Endothelial cell of umbilical vein (primary cell): Measurements from ENCODE around the gene PYURF. TPM values are rescaled to one million over a fixed set of nuclear protein-coding genes. Genes with fewer than 3 reads are reported as not detected.
A peak's percentile ranks its signal among the peaks of the same experiment; 100 is the strongest.

Experiments
- BruUV-seq: library from RNA; stranded (reverse); fragments of 400-500 nt; replicated peaks from 2 replicates; lab custom pipeline; 2021; lab: Mats Ljungman, UMichigan
- CTCF ChIA-PET: fragments of 300-600, 350-600 bp; sonication (Branson Sonifier 250); formaldehyde crosslinking; loops from one replicate; lab custom pipeline; 2021; ENCODE audit warnings: antibody characterized with exemption, inconsistent platforms; lab: Charles Lee
- POLR2A ChIA-PET: fragments of 300-600, 350-600 bp; sonication (Branson Sonifier 250); formaldehyde crosslinking; loops from one replicate; lab custom pipeline; 2021; ENCODE audit warnings: antibody characterized with exemption, inconsistent platforms; lab: Charles Lee
- DNase-seq: peaks from one replicate; pipeline ENCODE4 v3.0.0-alpha.2; 2011; ENCODE audit warnings: low read depth, low spot score
- FAIRE-seq: peaks from 2 replicates; lab custom pipeline; 2011; peaks lifted over from hg19 to GRCh38; lab: Jason Lieb, UNC
- H2AFZ ChIP-seq: 2 replicates; pipeline ENCODE4 v1.6.0; 2012; ENCODE audit warnings: low read depth, low read length, control low read depth, inconsistent platforms
- H3K27ac ChIP-seq: 2 replicates; pipeline ENCODE4 v1.5.1; 2011; ENCODE audit warnings: low read depth, mild to moderate bottlenecking, control low read depth, low read length, moderate library complexity; ENCODE audit not compliant: insufficient read depth
- H3K27me3 ChIP-seq, 2 experiments: 2 replicates each; pipeline versions ENCODE4 v1.6.0 to v1.6.1; 2011; ENCODE audit warnings: low read length in 2 of 2, mixed read lengths in 1 of 2; ENCODE audit not compliant: control insufficient read depth in 2 of 2, insufficient read depth in 2 of 2
- H3K36me3 ChIP-seq, 2 experiments: 2 replicates in 1 of 2; 3 replicates in 1 of 2; pipeline ENCODE4 v1.5.1; 2011; ENCODE audit warnings: low read length in 2 of 2, mild to moderate bottlenecking in 1 of 2, moderate library complexity in 1 of 2; ENCODE audit not compliant: control insufficient read depth in 2 of 2, insufficient read depth in 2 of 2; ENCODE audit errors: extremely low read depth in 1 of 2
- H3K4me1 ChIP-seq: 3 replicates; pipeline ENCODE4 v1.5.1; 2011; ENCODE audit warnings: mild to moderate bottlenecking, low read length; ENCODE audit not compliant: control insufficient read depth, insufficient read depth; ENCODE audit errors: extremely low read depth
- H3K4me2 ChIP-seq: 2 replicates; pipeline ENCODE4 v1.6.1; 2011; ENCODE audit warnings: low read length, control low read depth, mixed read lengths; ENCODE audit not compliant: insufficient read depth
- H3K4me3 ChIP-seq, 3 experiments: fragments of 200-600 bp in 1 of 3; sonication (generic), shearing (Covaris generic) in 1 of 3; replicated peaks in 1 of 3; 2 replicates each; pipeline ENCODE4 v1.5.1; 2011 to 2016; ENCODE audit warnings: control low read depth in 3 of 3, low read length in 3 of 3, mild to moderate bottlenecking in 2 of 3, inconsistent platforms in 1 of 3, low read depth in 1 of 3, moderate library complexity in 1 of 3; ENCODE audit not compliant: insufficient read depth in 1 of 3
- H3K79me2 ChIP-seq: 2 replicates; pipeline ENCODE4 v1.6.0; 2012; ENCODE audit warnings: low read length, inconsistent platforms; ENCODE audit not compliant: control insufficient read depth, insufficient read depth
- H3K9ac ChIP-seq: replicated peaks from 2 replicates; pipeline ENCODE3; 2011; ENCODE audit warnings: low read length, control low read depth; ENCODE audit not compliant: insufficient read depth; ENCODE audit errors: extremely low read depth
- H3K9me1 ChIP-seq: replicated peaks from 3 replicates; pipeline ENCODE4 v1.6.0; 2011; ENCODE audit warnings: mild to moderate bottlenecking, low read length; ENCODE audit not compliant: control insufficient read depth, insufficient read depth; ENCODE audit errors: extremely low read depth
- H3K9me3 ChIP-seq: replicated peaks from 2 replicates; pipeline ENCODE4 v1.5.1; 2012; ENCODE audit warnings: low read length, inconsistent platforms; ENCODE audit not compliant: control insufficient read depth, insufficient read depth
- H4K20me1 ChIP-seq: replicated peaks from 2 replicates; pipeline ENCODE3; 2011; ENCODE audit warnings: mild to moderate bottlenecking, low read length; ENCODE audit not compliant: control insufficient read depth, insufficient read depth; ENCODE audit errors: extremely low read depth
- EZH2 ChIP-seq: IDR thresholded peaks from 2 replicates; pipeline ENCODE4 v1.6.1; 2012; ENCODE audit warnings: borderline replicate concordance, low read depth, mild to moderate bottlenecking, moderate library complexity, low read length, inconsistent platforms; ENCODE audit not compliant: severe bottlenecking
- FOS ChIP-seq: IDR thresholded peaks from 2 replicates; pipeline ENCODE4 v1.6.1; 2011; ENCODE audit warnings: mild to moderate bottlenecking, low read length, moderate library complexity, borderline replicate concordance; ENCODE audit not compliant: insufficient read depth
- GATA2 ChIP-seq: IDR thresholded peaks from 2 replicates; pipeline ENCODE4 v1.7.0; 2011; ENCODE audit warnings: low read depth, mild to moderate bottlenecking, moderate library complexity, mixed read lengths, low read length; ENCODE audit not compliant: insufficient read length, insufficient read depth
- JUN ChIP-seq: IDR thresholded peaks from 2 replicates; pipeline ENCODE4 v1.6.1; 2011; ENCODE audit warnings: borderline replicate concordance, low read depth; ENCODE audit not compliant: insufficient read length, insufficient read depth
- MYC ChIP-seq: IDR thresholded peaks from one replicate; pipeline ENCODE4 v1.6.1; 2011; ENCODE audit warnings: mild to moderate bottlenecking, low read depth, low read length
- POLR2A ChIP-seq: IDR thresholded peaks from 2 replicates; pipeline ENCODE4 v1.6.1; 2012; ENCODE audit warnings: low read depth, mild to moderate bottlenecking, control low read depth, low read length
- POLR2AphosphoS5 ChIP-seq: IDR thresholded peaks from 2 replicates; pipeline ENCODE4 v1.6.1; 2012; ENCODE audit warnings: low read depth, mild to moderate bottlenecking, control low read depth, low read length, moderate library complexity; ENCODE audit not compliant: insufficient read depth
- dilution Hi-C: fragments of 300-500 bp; cut with MboI; formaldehyde crosslinking; loops from one replicate; pipeline ENCODE4 v1.15.0; 2019; ENCODE audit warnings: low sequenced_read_pairs; ENCODE audit not compliant: extremely low pct_ligation_motif_present
- intact Hi-C: fragments of 100-400 bp; cut with micrococcal nuclease; formaldehyde crosslinking; loops from one replicate; pipeline ENCODE4 v1.10.0; 2022
- polyA plus RNA-seq, 4 experiments: library from polyadenylated mRNA; depleted of rRNA in 3 of 4; stranded (reverse) in 3 of 4; unstranded in 1 of 4; fragments of >200 nt; gene quantifications; 2 replicates each; pipeline versions ENCODE4 v1.2.1 to v1.2.3, GENCODE V29; 2011 to 2012; ENCODE audit warnings: missing spikeins in 1 of 4
- total RNA-seq: library from RNA; stranded (reverse); gene quantifications from 2 replicates; pipeline ENCODE4 v1.2.3, GENCODE V29; 2021
- TF ChIP-seq, protein P1 (sequence below): IDR thresholded peaks from 2 replicates; pipeline ENCODE4 v1.6.1; 2011; ENCODE audit not compliant: insufficient read depth, insufficient read length
- TF ChIP-seq, protein P2 (sequence below), 2 donors: IDR thresholded peaks; 1 replicate in 1 of 2; 2 replicates in 1 of 2; pipeline ENCODE4 v1.5.1; 2011; ENCODE audit warnings: low read length in 2 of 2, mild to moderate bottlenecking in 2 of 2, moderate library complexity in 2 of 2, control low read depth in 1 of 2, inconsistent platforms in 1 of 2, low read depth in 1 of 2; ENCODE audit not compliant: insufficient read depth in 1 of 2; ENCODE audit errors: extremely low read depth in 1 of 2

Gene PYURF
- total and polyA plus RNA-seq, 2 donors (not counting 3 experiments of a cell fraction or from before 2014, with no cell fraction given) = 59.1 to 79.7 TPM

- TF ChIP-seq, protein P1, sequence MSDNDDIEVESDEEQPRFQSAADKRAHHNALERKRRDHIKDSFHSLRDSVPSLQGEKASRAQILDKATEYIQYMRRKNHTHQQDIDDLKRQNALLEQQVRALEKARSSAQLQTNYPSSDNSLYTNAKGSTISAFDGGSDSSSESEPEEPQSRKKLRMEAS = no peak
- TF ChIP-seq POLR2A (no peak), FOS (peak; percentile 94), GATA2 (peak; percentile 72), POLR2AphosphoS5 (peak; percentile 50), JUN (peak; percentile 96), EZH2 (no peak), MYC (no peak)
- TF ChIP-seq, protein P2, sequence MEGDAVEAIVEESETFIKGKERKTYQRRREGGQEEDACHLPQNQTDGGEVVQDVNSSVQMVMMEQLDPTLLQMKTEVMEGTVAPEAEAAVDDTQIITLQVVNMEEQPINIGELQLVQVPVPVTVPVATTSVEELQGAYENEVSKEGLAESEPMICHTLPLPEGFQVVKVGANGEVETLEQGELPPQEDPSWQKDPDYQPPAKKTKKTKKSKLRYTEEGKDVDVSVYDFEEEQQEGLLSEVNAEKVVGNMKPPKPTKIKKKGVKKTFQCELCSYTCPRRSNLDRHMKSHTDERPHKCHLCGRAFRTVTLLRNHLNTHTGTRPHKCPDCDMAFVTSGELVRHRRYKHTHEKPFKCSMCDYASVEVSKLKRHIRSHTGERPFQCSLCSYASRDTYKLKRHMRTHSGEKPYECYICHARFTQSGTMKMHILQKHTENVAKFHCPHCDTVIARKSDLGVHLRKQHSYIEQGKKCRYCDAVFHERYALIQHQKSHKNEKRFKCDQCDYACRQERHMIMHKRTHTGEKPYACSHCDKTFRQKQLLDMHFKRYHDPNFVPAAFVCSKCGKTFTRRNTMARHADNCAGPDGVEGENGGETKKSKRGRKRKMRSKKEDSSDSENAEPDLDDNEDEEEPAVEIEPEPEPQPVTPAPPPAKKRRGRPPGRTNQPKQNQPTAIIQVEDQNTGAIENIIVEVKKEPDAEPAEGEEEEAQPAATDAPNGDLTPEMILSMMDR (IDR thresholded peaks at IDR 0.05; ENCODE audit: extremely low read depth in 1 of 2, insufficient read depth in 1 of 2, low read depth in 1 of 2, low read length in 2 of 2) = no peak
- H3K27ac ChIP-seq = peak overlapping the region; percentile 98
- peak; percentile 96 for FAIRE-seq
Observed at GRCh38 chr4:88533937-88534750, 10.6 kb upstream of the PYURF start.

More at GRCh38 chr4:88533937-88534750, 10.6 kb upstream of the PYURF start:
- ChIA-PET CTCF (interaction anchor here (0.9 to 16.6 kb wide), 13 partner anchors 11 to 490 kb away, joined by 3 to 368 read pairs (median 4); partner anchors contain the start of gene PYURF), POLR2A (no interaction called here)
- H3K4me1 ChIP-seq = peaks cover 38% of the 10 kb centered on the region
- H3K9me3 ChIP-seq = no peaks in the 10 kb centered on the region
- H3K9me1 ChIP-seq = no peaks in the 10 kb centered on the region
- no peaks in the 10 kb centered on the region for H3K36me3 ChIP-seq
- intact Hi-C loops (loop anchor here (1.0 to 10.0 kb wide), 5 partner anchors 11 to 581 kb away; partner anchors contain the start of genes PYURF and TIGD2), dilution Hi-C loops (no loop called here)
- H2AFZ ChIP-seq = no peak overlapping the region
- peak; percentile 83 for DNase-seq
- no peaks in the 10 kb centered on the region for H3K79me2 ChIP-seq
- no peaks in the 10 kb centered on the region for H3K27me3 ChIP-seq
- H3K4me3 ChIP-seq = peak overlapping the region in 1 of 3 experiments; percentile 35
- no peaks in the 10 kb centered on the region for H4K20me1 ChIP-seq
- H3K9ac ChIP-seq = peak overlapping the region; percentile 81
- H3K4me2 ChIP-seq = peak overlapping the region; percentile 80
- TSS peak; percentile 88 for BruUV-seq
